Measurements from ENCODE around the gene SIDT1.

DNA sequence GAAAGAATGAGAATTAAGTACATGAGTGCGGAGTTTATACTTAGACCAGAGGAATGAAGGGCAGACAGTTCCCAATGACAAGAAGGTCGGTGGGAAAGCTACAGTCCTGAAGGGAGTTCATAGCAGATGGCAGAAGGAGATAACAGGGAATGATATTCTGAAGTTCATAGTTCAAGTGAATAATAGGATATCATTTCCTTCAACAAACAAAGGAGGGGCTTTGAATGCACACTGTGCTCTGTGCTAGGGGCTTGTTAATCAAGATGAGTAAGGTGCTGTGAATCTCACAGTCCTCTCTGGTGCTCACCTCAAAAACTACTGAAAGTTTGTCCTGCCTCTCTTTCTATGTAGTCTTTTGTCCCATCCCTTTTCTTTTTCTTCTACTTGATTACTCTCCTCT lies 41.9 kb downstream of the SIDT1 start:
- TF ChIP-seq POLR2A (IDR thresholded peaks at IDR 0.05; ENCODE audit: low read length), result no peak
- no peak for TF ChIP-seq GATA1 (IDR thresholded peaks at IDR 0.05; ENCODE audit: low read depth, low read length)

All from erythroblast (primary cell).